WTC11 (cell line): ENCODE results near the gene TIMD4. TPM values are rescaled to one million over a fixed set of nuclear protein-coding genes. Genes with fewer than 3 reads are reported as not detected.

Experiments
- ATAC-seq: fragments of 200-7000 bp; cut with Tn5 transposase; 2 replicates; pipeline ENCODE4 v1.10.0; 2021; ENCODE audit warnings: mild to moderate bottlenecking, moderate library complexity
- CTCF ChIA-PET: fragments of 300-600 bp; sonication (Branson Sonifier 250); formaldehyde crosslinking; loops from one replicate; lab custom pipeline; 2021; ENCODE audit warnings: antibody characterized with exemption; lab: Charles Lee
- POLR2A ChIA-PET: fragments of 350-600 bp; sonication (Branson Sonifier 250); formaldehyde crosslinking; loops from one replicate; lab custom pipeline; 2021; ENCODE audit warnings: antibody characterized with exemption; lab: Charles Lee
- DNase-seq: peaks from one replicate; pipeline ENCODE4 v3.0.0; 2021; ENCODE audit warnings: low spot score
- H3K27ac Mint-ChIP-seq: 2 replicates; pipeline ENCODE4 v1.8.0; 2021; ENCODE audit warnings: mixed read lengths
- H3K27me3 Mint-ChIP-seq: 2 replicates; pipeline ENCODE4 v1.8.0; 2021; ENCODE audit warnings: low read depth, mild to moderate bottlenecking, moderate library complexity, mixed read lengths
- H3K36me3 Mint-ChIP-seq: 2 replicates; pipeline ENCODE4 v1.8.0; 2021; ENCODE audit warnings: mixed read lengths
- H3K4me1 Mint-ChIP-seq: 2 replicates; pipeline ENCODE4 v1.8.0; 2022; ENCODE audit warnings: mixed read lengths
- H3K4me3 Mint-ChIP-seq: 2 replicates; pipeline ENCODE4 v1.8.0; 2021; ENCODE audit warnings: mild to moderate bottlenecking, moderate library complexity, mixed read lengths
- H3K9me3 Mint-ChIP-seq: 2 replicates; pipeline ENCODE4 v1.8.0; 2021; ENCODE audit warnings: mixed read lengths
- AFF4 ChIP-seq: sonication (generic); formaldehyde crosslinking; IDR thresholded peaks from 2 replicates; pipeline ENCODE4 v1.8.1; 2023; ENCODE audit warnings: mild to moderate bottlenecking, missing genetic modification reagents, borderline replicate concordance
- ATF1 ChIP-seq: sonication (generic); formaldehyde crosslinking; IDR thresholded peaks from 2 replicates; pipeline ENCODE4 v1.8.1; 2023; ENCODE audit warnings: mild to moderate bottlenecking, moderate library complexity, missing genetic modification reagents
- CDX4 ChIP-seq: fragments of 250-450 bp; sonication (Bioruptor Pico); IDR thresholded peaks from 2 replicates; pipeline ENCODE4 v1.9.0; 2021; ENCODE audit warnings: moderate library complexity, mild to moderate bottlenecking, inconsistent platforms, borderline replicate concordance
- FOXJ3 ChIP-seq: sonication (generic); formaldehyde crosslinking; IDR thresholded peaks from 2 replicates; pipeline ENCODE4 v1.9.0; 2021; ENCODE audit warnings: missing genetic modification reagents, mild to moderate bottlenecking, borderline replicate concordance
- JUN ChIP-seq: sonication (generic); formaldehyde crosslinking; IDR thresholded peaks from 2 replicates; pipeline ENCODE4 v1.8.0; 2023; ENCODE audit warnings: mild to moderate bottlenecking, missing genetic modification reagents
- MAX ChIP-seq: sonication (generic); formaldehyde crosslinking; IDR thresholded peaks from 2 replicates; pipeline ENCODE4 v1.8.0; 2022; ENCODE audit warnings: mild to moderate bottlenecking, missing genetic modification reagents
- NFE2L1 ChIP-seq: sonication (generic); formaldehyde crosslinking; IDR thresholded peaks from 2 replicates; pipeline ENCODE4 v1.8.1; 2023; ENCODE audit warnings: missing genetic modification reagents
- NR2C2 ChIP-seq: sonication (generic); formaldehyde crosslinking; IDR thresholded peaks from 2 replicates; pipeline ENCODE4 v1.8.0; 2022; ENCODE audit warnings: mild to moderate bottlenecking, missing genetic modification reagents
- PREB ChIP-seq: sonication (generic); formaldehyde crosslinking; IDR thresholded peaks from 2 replicates; pipeline ENCODE4 v1.8.1; 2022; ENCODE audit warnings: mild to moderate bottlenecking, missing genetic modification reagents, moderate library complexity, borderline replicate concordance
- PRRX2 ChIP-seq: fragments of 250-450 bp; sonication (Bioruptor Pico); IDR thresholded peaks from 2 replicates; pipeline ENCODE4 v1.8.0; 2021; ENCODE audit warnings: mild to moderate bottlenecking
- RELA ChIP-seq: sonication (generic); formaldehyde crosslinking; IDR thresholded peaks from 2 replicates; pipeline ENCODE4 v1.8.1; 2022; ENCODE audit warnings: missing genetic modification reagents, mild to moderate bottlenecking, borderline replicate concordance
- RORB ChIP-seq: fragments of 250-450 bp; sonication (Bioruptor Pico); IDR thresholded peaks from 2 replicates; pipeline ENCODE4 v1.9.0; 2021; ENCODE audit warnings: mild to moderate bottlenecking
- STAT6 ChIP-seq: sonication (generic); formaldehyde crosslinking; conservative IDR thresholded peaks from 2 replicates; pipeline ENCODE4 v1.8.1; 2023; ENCODE audit warnings: mild to moderate bottlenecking, low read depth, missing genetic modification reagents, moderate library complexity
- TCF7 ChIP-seq: sonication (generic); formaldehyde crosslinking; IDR thresholded peaks from 2 replicates; pipeline ENCODE4 v1.8.0; 2022; ENCODE audit warnings: mild to moderate bottlenecking, low read depth, missing genetic modification reagents, moderate library complexity
- ZNF121 ChIP-seq: sonication (generic); formaldehyde crosslinking; IDR thresholded peaks from 2 replicates; pipeline ENCODE4 v1.8.0; 2023; ENCODE audit warnings: missing genetic modification reagents
- ZNF263 ChIP-seq: sonication (generic); formaldehyde crosslinking; IDR thresholded peaks from 2 replicates; pipeline ENCODE4 v1.8.1; 2022; ENCODE audit warnings: low read depth, mild to moderate bottlenecking, moderate library complexity, missing genetic modification reagents
- ZNF281 ChIP-seq: sonication (generic); formaldehyde crosslinking; IDR thresholded peaks from 2 replicates; pipeline ENCODE4 v1.8.0; 2023; ENCODE audit warnings: mild to moderate bottlenecking, missing genetic modification reagents
- ZNF512 ChIP-seq: sonication (generic); formaldehyde crosslinking; IDR thresholded peaks from 2 replicates; pipeline ENCODE4 v1.8.1; 2022; ENCODE audit warnings: missing genetic modification reagents, borderline replicate concordance
- total RNA-seq: library from RNA; stranded (reverse); gene quantifications from 3 replicates; pipeline ENCODE4 v1.2.3, GENCODE V29; 2021

Gene TIMD4
- total RNA-seq, 1 experiment from 2014 or later, result 0.13 TPM

GRCh38 chr5:156888520-156888919 is 74.5 kb downstream of the TIMD4 start (continued):
- TF ChIP-seq AFF4 (no peak), ATF1 (no peak), PRRX2 (CRISPR knock-in tag) (no peak), ZNF263 (CRISPR knock-in tag) (no peak)

GRCh38 chr5:156883316-156883875 is 79.6 kb downstream of the TIMD4 start:
- no peak overlapping the region for H3K27ac Mint-ChIP-seq
- no peaks in the 10 kb centered on the region for H3K27me3 Mint-ChIP-seq
- ChIA-PET POLR2A (no interaction called here), CTCF (no interaction called here)
- no peaks in the 10 kb centered on the region for H3K36me3 Mint-ChIP-seq
- ATAC-seq (no peak), DNase-seq (no peak)
- H3K4me3 Mint-ChIP-seq, result no peak overlapping the region
- peaks cover 8% of the 10 kb centered on the region for H3K4me1 Mint-ChIP-seq
- peaks cover 5% of the 10 kb centered on the region; the same call in 1 of the 2 replicates for H3K9me3 Mint-ChIP-seq
- no peak for TF ChIP-seq STAT6 (CRISPR knock-in tag)
- no peak for TF ChIP-seq NR2C2 (CRISPR knock-in tag)
- TF ChIP-seq PREB (CRISPR knock-in tag), result no peak
- no peak for TF ChIP-seq ZNF121 (CRISPR knock-in tag)
- TF ChIP-seq TCF7 (CRISPR knock-in tag), result no peak
- TF ChIP-seq MAX (CRISPR knock-in tag), result no peak

GRCh38 chr5:156879665-156880285 is 83.3 kb downstream of the TIMD4 start:
- DNase-seq (no peak), ATAC-seq (no peak)
- H3K36me3 Mint-ChIP-seq, result no peaks in the 10 kb centered on the region
- peaks cover 5% of the 10 kb centered on the region; the same call in 1 of the 2 replicates for H3K9me3 Mint-ChIP-seq
- POLR2A ChIA-PET, result no interaction called here
- H3K4me1 Mint-ChIP-seq, result peaks cover 2% of the 10 kb centered on the region; the same call in 1 of the 2 replicates
- no peak overlapping the region for H3K27ac Mint-ChIP-seq
- H3K27me3 Mint-ChIP-seq, result no peaks in the 10 kb centered on the region
- TF ChIP-seq FOXJ3 (CRISPR knock-in tag) (no peak), ZNF281 (no peak), RELA (CRISPR knock-in tag) (no peak), RORB (no peak), NFE2L1 (CRISPR knock-in tag) (no peak), ZNF512 (CRISPR knock-in tag) (no peak), MAX (CRISPR knock-in tag) (no peak), CDX4 (CRISPR knock-in tag) (no peak), JUN (CRISPR knock-in tag) (no peak)
- no peak overlapping the region for H3K4me3 Mint-ChIP-seq
- CTCF ChIA-PET, result no interaction called here
